C4-2B (cell line): Measurements from ENCODE around the gene KLHL35.

ENCODE experiments used
- ZFX ChIP-seq: fragments of 450-650 bp; IDR thresholded peaks from 2 replicates; pipeline ENCODE4 v1.6.1; 2017
- TF ChIP-seq, protein P1 (sequence below): fragments of 450-650 bp; conservative IDR thresholded peaks from 2 replicates; pipeline ENCODE4 v1.5.1; 2017; ENCODE audit warnings: mild to moderate bottlenecking

DNA sequence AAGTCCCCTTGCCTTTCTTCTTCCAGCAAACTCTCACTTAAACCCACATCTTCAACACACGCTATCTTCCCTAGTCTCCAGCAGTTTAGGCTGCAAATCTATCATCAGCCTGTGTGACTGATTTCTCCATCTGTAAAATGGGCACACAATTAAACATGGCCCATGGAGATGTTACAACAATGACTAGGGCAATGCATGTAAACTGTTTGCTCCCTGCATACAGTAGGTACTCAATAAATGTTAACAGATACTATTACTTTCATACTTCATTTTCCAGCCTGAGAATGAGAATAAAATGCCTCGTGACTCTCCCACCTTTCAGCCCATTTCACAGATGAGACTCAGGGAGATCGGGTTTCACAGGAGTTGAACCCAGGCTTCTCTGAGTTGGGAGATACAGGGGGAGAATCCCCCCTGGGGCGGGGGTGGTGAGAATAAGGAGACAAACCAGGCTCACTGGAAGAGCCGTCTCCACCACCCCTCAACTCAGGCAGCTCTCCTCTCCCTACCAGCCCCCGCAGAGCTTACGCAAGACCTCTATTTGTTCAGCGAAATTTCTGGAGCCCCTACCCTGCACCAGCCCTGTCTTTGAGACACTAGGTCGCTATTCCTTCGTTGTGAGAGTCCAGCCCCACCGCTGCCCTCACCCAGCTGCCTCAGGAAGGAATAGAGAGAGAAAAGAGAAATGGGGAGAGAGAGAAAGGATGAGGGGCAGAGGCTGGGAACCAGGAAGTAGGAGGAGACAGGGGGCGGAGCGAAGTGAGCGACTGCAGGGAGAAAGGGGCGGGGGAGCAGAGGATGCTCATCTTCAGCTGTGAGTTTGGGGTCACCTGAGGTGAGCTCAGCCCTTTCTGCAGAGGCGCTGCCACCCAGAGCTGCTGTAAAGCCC is 42.1 kb upstream of the KLHL35 start:
- TF ChIP-seq, protein P1, sequence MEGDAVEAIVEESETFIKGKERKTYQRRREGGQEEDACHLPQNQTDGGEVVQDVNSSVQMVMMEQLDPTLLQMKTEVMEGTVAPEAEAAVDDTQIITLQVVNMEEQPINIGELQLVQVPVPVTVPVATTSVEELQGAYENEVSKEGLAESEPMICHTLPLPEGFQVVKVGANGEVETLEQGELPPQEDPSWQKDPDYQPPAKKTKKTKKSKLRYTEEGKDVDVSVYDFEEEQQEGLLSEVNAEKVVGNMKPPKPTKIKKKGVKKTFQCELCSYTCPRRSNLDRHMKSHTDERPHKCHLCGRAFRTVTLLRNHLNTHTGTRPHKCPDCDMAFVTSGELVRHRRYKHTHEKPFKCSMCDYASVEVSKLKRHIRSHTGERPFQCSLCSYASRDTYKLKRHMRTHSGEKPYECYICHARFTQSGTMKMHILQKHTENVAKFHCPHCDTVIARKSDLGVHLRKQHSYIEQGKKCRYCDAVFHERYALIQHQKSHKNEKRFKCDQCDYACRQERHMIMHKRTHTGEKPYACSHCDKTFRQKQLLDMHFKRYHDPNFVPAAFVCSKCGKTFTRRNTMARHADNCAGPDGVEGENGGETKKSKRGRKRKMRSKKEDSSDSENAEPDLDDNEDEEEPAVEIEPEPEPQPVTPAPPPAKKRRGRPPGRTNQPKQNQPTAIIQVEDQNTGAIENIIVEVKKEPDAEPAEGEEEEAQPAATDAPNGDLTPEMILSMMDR = no peak
- no peak for TF ChIP-seq ZFX
